Osteocyte (in vitro differentiated cells): ENCODE data around the gene PLPPR5. TPM values are rescaled to one million over a fixed set of nuclear protein-coding genes. Genes with fewer than 3 reads are reported as not detected.

Experiments
- DNase-seq: peaks from one replicate; pipeline ENCODE4 v3.0.0; 2021; ENCODE audit warnings: mixed read lengths; ENCODE audit not compliant: unreplicated experiment; ENCODE audit errors: extremely low spot score
- H3K27ac Mint-ChIP-seq: one replicate; pipeline ENCODE4 v1.8.0; 2021; ENCODE audit warnings: mild to moderate bottlenecking, mixed read lengths; ENCODE audit not compliant: unreplicated experiment
- H3K27me3 Mint-ChIP-seq: one replicate; pipeline ENCODE4 v1.8.0; 2021; ENCODE audit warnings: mixed read lengths; ENCODE audit not compliant: unreplicated experiment
- H3K36me3 Mint-ChIP-seq: one replicate; pipeline ENCODE4 v1.8.0; 2021; ENCODE audit warnings: mixed read lengths; ENCODE audit not compliant: unreplicated experiment
- H3K4me1 Mint-ChIP-seq: one replicate; pipeline ENCODE4 v1.8.0; 2021; ENCODE audit warnings: mixed read lengths; ENCODE audit not compliant: unreplicated experiment
- H3K4me3 Mint-ChIP-seq: one replicate; pipeline ENCODE4 v1.8.0; 2021; ENCODE audit warnings: mild to moderate bottlenecking, moderate library complexity, mixed read lengths; ENCODE audit not compliant: unreplicated experiment
- H3K9me3 Mint-ChIP-seq: one replicate; pipeline ENCODE4 v1.8.0; 2021; ENCODE audit warnings: mixed read lengths; ENCODE audit not compliant: unreplicated experiment
- total RNA-seq: library from RNA; stranded (reverse); gene quantifications from 2 replicates; pipeline ENCODE4 v1.2.1, GENCODE V29; 2021
- TF ChIP-seq, protein P1 (sequence below): fragments of 200-600 bp; sonication (generic); IDR thresholded peaks from 2 replicates; pipeline ENCODE4 v1.5.0; 2021; ENCODE audit warnings: antibody characterized with exemption, mild to moderate bottlenecking, moderate library complexity

Gene PLPPR5
- total RNA-seq, 1 donor from 2014 or later: not detected

GRCh38 chr1:98962156-98962555 is 42.5 kb downstream of the PLPPR5 start:
- no peaks in the 10 kb centered on the region for H3K36me3 Mint-ChIP-seq
- no peaks in the 10 kb centered on the region for H3K4me1 Mint-ChIP-seq
- no peak for DNase-seq
- H3K27me3 Mint-ChIP-seq: peaks cover 28% of the 10 kb centered on the region
- H3K9me3 Mint-ChIP-seq: no peaks in the 10 kb centered on the region
- H3K4me3 Mint-ChIP-seq: no peak overlapping the region
- TF ChIP-seq, protein P1, sequence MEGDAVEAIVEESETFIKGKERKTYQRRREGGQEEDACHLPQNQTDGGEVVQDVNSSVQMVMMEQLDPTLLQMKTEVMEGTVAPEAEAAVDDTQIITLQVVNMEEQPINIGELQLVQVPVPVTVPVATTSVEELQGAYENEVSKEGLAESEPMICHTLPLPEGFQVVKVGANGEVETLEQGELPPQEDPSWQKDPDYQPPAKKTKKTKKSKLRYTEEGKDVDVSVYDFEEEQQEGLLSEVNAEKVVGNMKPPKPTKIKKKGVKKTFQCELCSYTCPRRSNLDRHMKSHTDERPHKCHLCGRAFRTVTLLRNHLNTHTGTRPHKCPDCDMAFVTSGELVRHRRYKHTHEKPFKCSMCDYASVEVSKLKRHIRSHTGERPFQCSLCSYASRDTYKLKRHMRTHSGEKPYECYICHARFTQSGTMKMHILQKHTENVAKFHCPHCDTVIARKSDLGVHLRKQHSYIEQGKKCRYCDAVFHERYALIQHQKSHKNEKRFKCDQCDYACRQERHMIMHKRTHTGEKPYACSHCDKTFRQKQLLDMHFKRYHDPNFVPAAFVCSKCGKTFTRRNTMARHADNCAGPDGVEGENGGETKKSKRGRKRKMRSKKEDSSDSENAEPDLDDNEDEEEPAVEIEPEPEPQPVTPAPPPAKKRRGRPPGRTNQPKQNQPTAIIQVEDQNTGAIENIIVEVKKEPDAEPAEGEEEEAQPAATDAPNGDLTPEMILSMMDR: no peak
- no peak overlapping the region for H3K27ac Mint-ChIP-seq

- H3K4me1 Mint-ChIP-seq: peaks cover 6% of the 10 kb centered on the region
- no peak for DNase-seq
- H3K9me3 Mint-ChIP-seq: no peaks in the 10 kb centered on the region
- H3K27ac Mint-ChIP-seq: no peak overlapping the region
- no peaks in the 10 kb centered on the region for H3K36me3 Mint-ChIP-seq
- TF ChIP-seq, protein P1: no peak
- no peak overlapping the region for H3K4me3 Mint-ChIP-seq
- peaks cover 4% of the 10 kb centered on the region for H3K27me3 Mint-ChIP-seq
Measured at GRCh38 chr1:98949621-98950020, 55.0 kb downstream of the PLPPR5 start.

DNA sequence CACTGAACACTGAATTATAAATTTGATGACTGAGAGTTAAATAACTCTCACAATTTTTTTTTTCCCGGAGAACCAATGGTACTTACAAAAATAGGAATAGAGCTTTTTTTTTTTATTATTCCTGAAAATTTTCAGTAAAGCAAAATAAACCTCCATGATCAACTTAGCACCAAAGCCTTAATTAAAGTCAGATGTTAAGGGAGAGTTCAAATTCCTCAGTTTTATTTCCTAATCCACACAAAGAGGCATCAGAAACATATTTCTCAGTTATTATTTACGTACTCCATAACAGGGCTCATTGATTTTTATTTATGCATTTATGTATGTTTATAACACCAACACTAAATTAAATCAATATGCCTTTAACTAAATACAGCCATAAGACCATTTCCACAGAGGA is 55.5 kb downstream of the PLPPR5 start:
- Mint-ChIP-seq H3K4me1 (peaks cover 6% of the 10 kb centered on the region), H3K27me3 (peaks cover 2% of the 10 kb centered on the region), H3K27ac (no peak overlapping the region)

GRCh38 chr1:98947071-98947470 is 57.6 kb downstream of the PLPPR5 start:
- H3K9me3 Mint-ChIP-seq: no peaks in the 10 kb centered on the region
- H3K4me3 Mint-ChIP-seq: no peak overlapping the region
- TF ChIP-seq, protein P1: no peak
- H3K27ac Mint-ChIP-seq: no peak overlapping the region
- peaks cover 2% of the 10 kb centered on the region for H3K27me3 Mint-ChIP-seq
- H3K4me1 Mint-ChIP-seq: peaks cover 6% of the 10 kb centered on the region
- no peaks in the 10 kb centered on the region for H3K36me3 Mint-ChIP-seq
- no peak for DNase-seq

More for the DNA sequence above, 55.5 kb downstream of the PLPPR5 start:
- DNase-seq: no peak
- Mint-ChIP-seq H3K9me3 (no peaks in the 10 kb centered on the region), H3K4me3 (no peak overlapping the region), H3K36me3 (no peaks in the 10 kb centered on the region)
- TF ChIP-seq, protein P1: no peak

DNA sequence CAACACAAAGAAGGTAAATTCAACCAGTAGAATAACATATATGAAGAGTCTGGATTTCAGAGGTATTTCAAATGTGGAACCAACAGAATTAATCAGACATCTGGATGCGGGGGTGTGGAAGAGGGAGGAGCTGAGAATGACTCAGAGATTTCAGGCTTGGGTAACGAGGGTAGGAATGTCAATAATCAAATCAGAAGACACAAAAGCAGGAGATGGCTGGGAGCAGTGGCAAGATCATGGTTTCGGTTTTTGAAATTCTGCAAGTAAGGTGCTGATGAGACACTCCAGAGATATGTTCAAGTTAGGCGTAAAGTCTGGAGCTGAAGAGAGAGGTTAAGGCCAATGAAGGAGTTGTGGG is 64.0 kb downstream of the PLPPR5 start:
- no peaks in the 10 kb centered on the region for H3K4me1 Mint-ChIP-seq
- no peak for DNase-seq

More for the DNA sequence above, 64.0 kb downstream of the PLPPR5 start:
- H3K27ac Mint-ChIP-seq: no peak overlapping the region
- TF ChIP-seq, protein P1: no peak
- no peak overlapping the region for H3K4me3 Mint-ChIP-seq
- H3K36me3 Mint-ChIP-seq: no peaks in the 10 kb centered on the region
- H3K27me3 Mint-ChIP-seq: no peaks in the 10 kb centered on the region
- no peaks in the 10 kb centered on the region for H3K9me3 Mint-ChIP-seq
